ENCODE measurements around the gene SMIM20.

DNA sequence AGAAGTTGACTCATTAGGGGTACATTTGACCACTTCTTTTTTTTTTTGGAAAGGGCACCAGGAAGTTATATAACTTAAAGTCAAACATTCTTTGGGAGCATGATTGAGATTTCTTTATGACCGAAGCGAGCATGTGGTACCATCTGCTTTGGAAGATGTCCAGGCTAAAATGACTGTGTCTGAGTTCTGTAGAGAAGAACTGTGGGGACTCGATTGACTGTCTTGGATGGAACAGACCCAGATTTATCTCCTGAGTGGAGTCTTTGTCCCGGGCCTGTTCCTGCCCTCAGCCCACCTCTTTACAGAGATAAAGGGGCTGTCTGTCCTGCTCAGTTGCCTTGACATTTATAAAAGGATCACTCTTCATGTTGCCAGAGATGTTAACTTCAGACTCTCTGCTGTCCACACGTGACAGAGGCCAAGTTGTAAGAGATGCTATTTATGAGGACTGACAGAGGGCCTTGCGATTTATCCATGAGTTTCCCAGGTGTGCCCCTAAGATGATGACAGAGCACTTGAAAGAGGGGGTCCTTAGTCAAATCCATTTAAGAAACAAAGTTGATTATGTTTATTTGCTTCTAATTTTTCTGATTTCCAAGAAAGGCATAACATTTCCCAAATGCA, 16.8 kb downstream of the SMIM20 start:
- TF ChIP-seq, protein P1, sequence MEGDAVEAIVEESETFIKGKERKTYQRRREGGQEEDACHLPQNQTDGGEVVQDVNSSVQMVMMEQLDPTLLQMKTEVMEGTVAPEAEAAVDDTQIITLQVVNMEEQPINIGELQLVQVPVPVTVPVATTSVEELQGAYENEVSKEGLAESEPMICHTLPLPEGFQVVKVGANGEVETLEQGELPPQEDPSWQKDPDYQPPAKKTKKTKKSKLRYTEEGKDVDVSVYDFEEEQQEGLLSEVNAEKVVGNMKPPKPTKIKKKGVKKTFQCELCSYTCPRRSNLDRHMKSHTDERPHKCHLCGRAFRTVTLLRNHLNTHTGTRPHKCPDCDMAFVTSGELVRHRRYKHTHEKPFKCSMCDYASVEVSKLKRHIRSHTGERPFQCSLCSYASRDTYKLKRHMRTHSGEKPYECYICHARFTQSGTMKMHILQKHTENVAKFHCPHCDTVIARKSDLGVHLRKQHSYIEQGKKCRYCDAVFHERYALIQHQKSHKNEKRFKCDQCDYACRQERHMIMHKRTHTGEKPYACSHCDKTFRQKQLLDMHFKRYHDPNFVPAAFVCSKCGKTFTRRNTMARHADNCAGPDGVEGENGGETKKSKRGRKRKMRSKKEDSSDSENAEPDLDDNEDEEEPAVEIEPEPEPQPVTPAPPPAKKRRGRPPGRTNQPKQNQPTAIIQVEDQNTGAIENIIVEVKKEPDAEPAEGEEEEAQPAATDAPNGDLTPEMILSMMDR (conservative IDR thresholded peaks at IDR 0.05; ENCODE audit: low read depth, low read length): no peak
- TF ChIP-seq MXI1 (IDR thresholded peaks at IDR 0.05; ENCODE audit: borderline replicate concordance, low read depth, low read length): no peak
- no peak for TF ChIP-seq POLR2A (IDR thresholded peaks at IDR 0.05; ENCODE audit: low read depth, low read length)
- TF ChIP-seq RAD21 (IDR thresholded peaks at IDR 0.05; ENCODE audit: low read length): no peak
- TF ChIP-seq RFX5 (IDR thresholded peaks at IDR 0.05; ENCODE audit: low read depth, low read length): no peak
- no peak for TF ChIP-seq CEBPB (IDR thresholded peaks at IDR 0.05; ENCODE audit: low read depth, low read length)
- TF ChIP-seq SMC3 (IDR thresholded peaks at IDR 0.05; ENCODE audit: low read depth, low read length): no peak
- no peak for TF ChIP-seq BHLHE40 (IDR thresholded peaks at IDR 0.05; ENCODE audit: low read depth, low read length)
- TF ChIP-seq, protein P2, sequence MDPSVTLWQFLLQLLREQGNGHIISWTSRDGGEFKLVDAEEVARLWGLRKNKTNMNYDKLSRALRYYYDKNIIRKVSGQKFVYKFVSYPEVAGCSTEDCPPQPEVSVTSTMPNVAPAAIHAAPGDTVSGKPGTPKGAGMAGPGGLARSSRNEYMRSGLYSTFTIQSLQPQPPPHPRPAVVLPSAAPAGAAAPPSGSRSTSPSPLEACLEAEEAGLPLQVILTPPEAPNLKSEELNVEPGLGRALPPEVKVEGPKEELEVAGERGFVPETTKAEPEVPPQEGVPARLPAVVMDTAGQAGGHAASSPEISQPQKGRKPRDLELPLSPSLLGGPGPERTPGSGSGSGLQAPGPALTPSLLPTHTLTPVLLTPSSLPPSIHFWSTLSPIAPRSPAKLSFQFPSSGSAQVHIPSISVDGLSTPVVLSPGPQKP (IDR thresholded peaks at IDR 0.05; ENCODE audit: borderline replicate concordance, low read depth, low read length): no peak
- TF ChIP-seq MAZ (IDR thresholded peaks at IDR 0.05; ENCODE audit: borderline replicate concordance, low read depth, low read length): no peak

Data from IMR-90 (cell line).